ENCODE results near the gene HPRT1.
"Not testable (repeated sequence)": the region's sequence is repeated elsewhere in the genome, so short reads cannot be mapped to it uniquely, and the experiment has no call there.

HPRT1 gene

DNA sequence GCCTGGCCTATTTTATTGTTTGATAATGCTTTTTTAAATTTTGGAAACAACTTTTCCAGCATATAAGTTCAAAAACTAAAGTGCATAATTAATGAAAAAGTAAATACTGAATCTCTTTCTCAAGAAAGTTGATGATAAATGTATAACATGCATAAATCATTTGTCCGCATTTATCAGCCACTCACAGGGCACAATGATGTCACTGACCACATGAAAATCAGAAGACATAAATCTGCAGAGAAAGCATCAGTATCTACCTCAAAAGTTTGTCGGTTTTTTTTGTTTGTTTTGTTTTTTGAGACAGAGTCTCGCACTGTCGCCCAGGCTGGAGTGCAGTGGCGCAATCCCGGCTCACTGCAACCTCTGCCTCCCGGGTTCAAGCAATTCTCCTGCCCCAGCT lies 5.5 kb upstream of the HPRT1 start:
- TF ChIP-seq, protein P1, sequence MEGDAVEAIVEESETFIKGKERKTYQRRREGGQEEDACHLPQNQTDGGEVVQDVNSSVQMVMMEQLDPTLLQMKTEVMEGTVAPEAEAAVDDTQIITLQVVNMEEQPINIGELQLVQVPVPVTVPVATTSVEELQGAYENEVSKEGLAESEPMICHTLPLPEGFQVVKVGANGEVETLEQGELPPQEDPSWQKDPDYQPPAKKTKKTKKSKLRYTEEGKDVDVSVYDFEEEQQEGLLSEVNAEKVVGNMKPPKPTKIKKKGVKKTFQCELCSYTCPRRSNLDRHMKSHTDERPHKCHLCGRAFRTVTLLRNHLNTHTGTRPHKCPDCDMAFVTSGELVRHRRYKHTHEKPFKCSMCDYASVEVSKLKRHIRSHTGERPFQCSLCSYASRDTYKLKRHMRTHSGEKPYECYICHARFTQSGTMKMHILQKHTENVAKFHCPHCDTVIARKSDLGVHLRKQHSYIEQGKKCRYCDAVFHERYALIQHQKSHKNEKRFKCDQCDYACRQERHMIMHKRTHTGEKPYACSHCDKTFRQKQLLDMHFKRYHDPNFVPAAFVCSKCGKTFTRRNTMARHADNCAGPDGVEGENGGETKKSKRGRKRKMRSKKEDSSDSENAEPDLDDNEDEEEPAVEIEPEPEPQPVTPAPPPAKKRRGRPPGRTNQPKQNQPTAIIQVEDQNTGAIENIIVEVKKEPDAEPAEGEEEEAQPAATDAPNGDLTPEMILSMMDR (IDR thresholded peaks at IDR 0.05; ENCODE audit: low read depth, low read length, missing control alignments): no peak
- in situ Hi-C loops (cut with HindIII; ENCODE audit: low sequenced_read_pairs): no loop called here
- DNase-seq (ENCODE audit: low read depth): no peak
- H3K4me3 ChIP-seq (ENCODE audit: low read depth, low read length): no peak overlapping the region

DNA sequence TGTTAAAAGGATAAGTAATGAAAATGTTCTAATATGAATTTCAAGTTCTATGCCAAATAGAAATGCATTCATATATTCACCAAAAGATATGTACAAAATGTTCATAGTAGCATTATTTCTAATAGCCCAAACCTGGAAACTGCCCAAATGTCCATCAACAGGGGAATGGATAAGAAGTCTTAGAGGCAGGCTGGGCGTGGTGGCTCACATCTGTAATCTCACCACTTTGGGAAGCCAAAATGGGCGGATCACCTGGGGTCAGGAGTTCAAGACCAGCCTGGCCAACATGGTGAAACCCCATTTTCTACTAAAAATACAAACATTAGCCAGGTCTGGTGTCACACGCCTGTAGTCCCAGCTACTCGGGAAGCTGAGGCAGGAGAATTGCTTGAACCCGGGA lies 2.3 kb upstream of the HPRT1 start:
- in situ Hi-C loops (cut with HindIII; ENCODE audit: low sequenced_read_pairs): no loop called here
- TF ChIP-seq, protein P1 (IDR thresholded peaks at IDR 0.05; ENCODE audit: low read depth, low read length, missing control alignments): no peak
- DNase-seq (ENCODE audit: low read depth): no peak
- no peak overlapping the region for H3K4me3 ChIP-seq (ENCODE audit: low read depth, low read length)

DNA sequence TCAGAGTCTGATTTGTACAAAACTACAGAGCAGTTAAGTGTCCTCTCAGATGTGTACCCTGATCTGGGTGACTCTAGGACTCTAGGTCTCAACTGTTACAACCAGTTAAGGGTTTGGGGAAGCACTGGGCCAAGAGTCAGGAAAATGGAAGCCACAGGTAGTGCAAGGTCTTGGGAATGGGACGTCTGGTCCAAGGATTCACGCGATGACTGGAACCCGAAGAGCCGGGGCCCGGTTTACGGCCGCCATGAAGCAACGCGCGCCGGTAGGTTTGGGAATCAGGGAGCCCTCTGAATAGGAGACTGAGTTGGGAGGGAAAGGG lies 321 bp upstream of the HPRT1 start:
- DNase-seq (ENCODE audit: low read depth): no peak
- in situ Hi-C loops (cut with HindIII; ENCODE audit: low sequenced_read_pairs): no loop called here
- TF ChIP-seq, protein P1 (IDR thresholded peaks at IDR 0.05; ENCODE audit: low read depth, low read length, missing control alignments): no peak
- peak overlapping the region; percentile 55 for H3K4me3 ChIP-seq (ENCODE audit: low read depth, low read length)

DNA sequence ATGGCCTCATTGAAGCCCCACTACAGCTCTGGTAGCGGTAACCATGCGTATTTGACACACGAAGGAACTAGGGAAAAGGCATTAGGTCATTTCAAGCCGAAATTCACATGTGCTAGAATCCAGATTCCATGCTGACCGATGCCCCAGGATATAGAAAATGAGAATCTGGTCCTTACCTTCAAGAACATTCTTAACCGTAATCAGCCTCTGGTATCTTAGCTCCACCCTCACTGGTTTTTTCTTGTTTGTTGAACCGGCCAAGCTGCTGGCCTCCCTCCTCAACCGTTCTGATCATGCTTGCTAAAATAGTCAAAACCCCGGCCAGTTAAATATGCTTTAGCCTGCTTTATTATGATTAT lies 876 bp downstream of the HPRT1 start:
- DNase-seq (ENCODE audit: low read depth): no peak
- TF ChIP-seq, protein P1 (IDR thresholded peaks at IDR 0.05; ENCODE audit: low read depth, low read length, missing control alignments): no peak
- peak overlapping the region; percentile 55 for H3K4me3 ChIP-seq (ENCODE audit: low read depth, low read length)
- in situ Hi-C loops (cut with HindIII; ENCODE audit: low sequenced_read_pairs): no loop called here

DNA sequence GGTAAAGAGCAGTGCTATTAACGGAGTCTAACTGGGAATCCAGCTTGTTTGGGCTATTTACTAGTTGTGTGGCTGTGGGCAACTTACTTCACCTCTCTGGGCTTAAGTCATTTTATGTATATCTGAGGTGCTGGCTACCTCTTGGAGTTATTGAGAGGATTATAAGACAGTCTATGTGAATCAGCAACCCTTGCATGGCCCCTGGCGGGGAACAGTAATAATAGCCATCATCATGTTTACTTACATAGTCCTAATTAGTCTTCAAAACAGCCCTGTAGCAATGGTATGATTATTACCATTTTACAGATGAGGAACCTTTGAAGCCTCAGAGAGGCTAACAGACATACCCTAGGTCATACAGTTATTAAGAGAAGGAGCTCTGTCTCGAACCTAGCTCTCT lies 1.5 kb downstream of the HPRT1 start:
- DNase-seq (ENCODE audit: low read depth): no peak
- TF ChIP-seq, protein P1 (IDR thresholded peaks at IDR 0.05; ENCODE audit: low read depth, low read length, missing control alignments): no peak
- in situ Hi-C loops (cut with HindIII; ENCODE audit: low sequenced_read_pairs): no loop called here
- H3K4me3 ChIP-seq (ENCODE audit: low read depth, low read length): no peak overlapping the region

DNA sequence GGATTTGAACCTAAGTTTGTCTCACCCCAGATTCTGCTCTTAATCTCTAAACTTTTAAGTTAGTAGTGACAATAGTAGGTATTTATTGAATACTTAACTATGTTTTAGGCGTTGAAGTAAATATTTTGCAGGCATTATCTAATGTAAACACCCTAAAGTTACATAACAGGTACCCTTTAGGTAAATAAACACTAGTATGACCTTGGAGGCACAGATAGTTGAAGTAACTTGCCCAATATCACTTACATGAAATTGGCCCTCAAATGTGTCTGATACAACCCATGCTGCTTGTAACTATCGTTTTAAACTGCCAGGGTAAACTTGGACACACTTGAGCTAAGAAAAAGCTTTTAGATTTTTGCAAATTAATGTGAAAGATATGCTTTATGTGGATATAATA lies 3.0 kb downstream of the HPRT1 start:
- in situ Hi-C loops (cut with HindIII; ENCODE audit: low sequenced_read_pairs): no loop called here
- no peak for DNase-seq (ENCODE audit: low read depth)
- H3K4me3 ChIP-seq (ENCODE audit: low read depth, low read length): no peak overlapping the region
- TF ChIP-seq, protein P1 (IDR thresholded peaks at IDR 0.05; ENCODE audit: low read depth, low read length, missing control alignments): no peak

DNA sequence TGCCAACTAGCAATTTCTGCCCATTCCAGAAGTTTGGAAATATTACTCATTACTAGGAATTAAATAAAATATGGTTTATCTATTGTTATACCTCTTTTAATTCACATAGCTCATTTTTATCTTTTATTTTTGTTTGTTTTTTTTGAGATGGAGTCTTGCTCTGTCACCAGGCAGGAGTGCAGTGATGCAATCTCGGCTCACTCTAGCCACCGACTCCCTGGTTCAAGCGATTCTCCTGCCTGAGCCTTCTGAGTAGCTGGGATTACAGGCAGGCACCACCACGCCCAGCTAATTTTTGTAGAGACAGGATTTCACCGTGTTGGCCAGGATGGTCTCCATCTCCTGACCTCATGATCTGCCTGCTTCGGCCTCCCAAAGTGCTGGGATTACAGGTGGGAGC lies 4.5 kb downstream of the HPRT1 start:
- H3K4me3 ChIP-seq (ENCODE audit: low read depth, low read length); DNase-seq (ENCODE audit: low read depth); in situ Hi-C loops (cut with HindIII; ENCODE audit: low sequenced_read_pairs): not testable (repeated sequence)
